ENCODE data around the gene DLG4. TPM values are rescaled to one million over a fixed set of nuclear protein-coding genes. Genes with fewer than 3 reads are reported as not detected.

Gene DLG4
- total RNA-seq, 4 donors from 2014 or later, result 2.9 to 12.7 (median 3.2) TPM

GRCh38 chr17:7259555-7259889, 39.9 kb upstream of the DLG4 start:
- TF ChIP-seq EP300 (IDR thresholded peaks at IDR 0.05), result no peak
- TF ChIP-seq CTCF (IDR thresholded peaks at IDR 0.05), result no peak
- TF ChIP-seq POLR2AphosphoS5 (IDR thresholded peaks at IDR 0.05), result no peak
- no peak for TF ChIP-seq POLR2A (IDR thresholded peaks at IDR 0.05)
- Histone ChIP-seq H3K27ac (no peak overlapping the region), H3K4me1 (peaks cover 47% of the 10 kb centered on the region), H3K36me3 (peaks cover 47% of the 10 kb centered on the region), H3K27me3 (peaks cover 35% of the 10 kb centered on the region), H3K9me3 (no peaks in the 10 kb centered on the region), H3K4me3 (no peak overlapping the region)
- WGBS, result 92% methylated on average over 6 of the region's 6 CpGs
- DNase-seq (ENCODE audit: low spot score in 2 of 2), result no peak

- no peak overlapping the region for H3K4me3 ChIP-seq
- 64% methylated on average over 7 of the region's 7 CpGs for WGBS
- TF ChIP-seq POLR2AphosphoS5 (IDR thresholded peaks at IDR 0.05), result no peak
- no peak for TF ChIP-seq EP300 (IDR thresholded peaks at IDR 0.05)
- no peak for TF ChIP-seq CTCF (IDR thresholded peaks at IDR 0.05)
- TF ChIP-seq POLR2A (IDR thresholded peaks at IDR 0.05), result no peak
- H3K4me1 ChIP-seq, result peaks cover 47% of the 10 kb centered on the region
- H3K27me3 ChIP-seq, result peaks cover 35% of the 10 kb centered on the region
- DNase-seq (ENCODE audit: low spot score in 2 of 2), result no peak
- no peak overlapping the region for H3K27ac ChIP-seq
- H3K36me3 ChIP-seq, result peaks cover 53% of the 10 kb centered on the region
- H3K9me3 ChIP-seq, result no peaks in the 10 kb centered on the region
These were observed 39.3 kb upstream of the DLG4 start for GRCh38 chr17:7258731-7259554.

GRCh38 chr17:7256766-7257456, 37.3 kb upstream of the DLG4 start:
- no peak for DNase-seq (ENCODE audit: low spot score in 2 of 2)
- Histone ChIP-seq H3K36me3 (peaks cover 53% of the 10 kb centered on the region), H3K4me3 (no peak overlapping the region), H3K4me1 (peaks cover 39% of the 10 kb centered on the region), H3K9me3 (no peaks in the 10 kb centered on the region), H3K27me3 (peaks cover 15% of the 10 kb centered on the region), H3K27ac (no peak overlapping the region)
- TF ChIP-seq POLR2AphosphoS5 (IDR thresholded peaks at IDR 0.05), result no peak
- TF ChIP-seq CTCF (IDR thresholded peaks at IDR 0.05), result no peak
- no peak for TF ChIP-seq EP300 (IDR thresholded peaks at IDR 0.05)
- TF ChIP-seq POLR2A (IDR thresholded peaks at IDR 0.05), result no peak
- 91% methylated on average over 8 of the region's 8 CpGs for WGBS

GRCh38 chr17:7254511-7254910, 34.9 kb upstream of the DLG4 start:
- no peak for TF ChIP-seq POLR2AphosphoS5 (IDR thresholded peaks at IDR 0.05)
- no peak for TF ChIP-seq CTCF (IDR thresholded peaks at IDR 0.05)
- TF ChIP-seq EP300 (IDR thresholded peaks at IDR 0.05), result no peak
- no peak for TF ChIP-seq POLR2A (IDR thresholded peaks at IDR 0.05)
- peaks cover 51% of the 10 kb centered on the region for H3K36me3 ChIP-seq
- DNase-seq (ENCODE audit: low spot score in 2 of 2), result no peak
- 88% methylated on average over 4 of the region's 4 CpGs for WGBS
- H3K9me3 ChIP-seq, result no peaks in the 10 kb centered on the region
- no peak overlapping the region for H3K27ac ChIP-seq
- no peak overlapping the region for H3K4me3 ChIP-seq
- H3K27me3 ChIP-seq, result no peaks in the 10 kb centered on the region
- H3K4me1 ChIP-seq, result peaks cover 35% of the 10 kb centered on the region

- Histone ChIP-seq H3K36me3 (peaks cover 38% of the 10 kb centered on the region), H3K4me1 (peaks cover 37% of the 10 kb centered on the region), H3K27me3 (no peaks in the 10 kb centered on the region), H3K9me3 (no peaks in the 10 kb centered on the region), H3K27ac (peak overlapping the region; percentile 100), H3K4me3 (peak overlapping the region; percentile 88)
- TF ChIP-seq POLR2A (IDR thresholded peaks at IDR 0.05), result no peak
- no peak for TF ChIP-seq CTCF (IDR thresholded peaks at IDR 0.05)
- TF ChIP-seq POLR2AphosphoS5 (IDR thresholded peaks at IDR 0.05), result no peak
- TF ChIP-seq EP300 (IDR thresholded peaks at IDR 0.05), result no peak
- DNase-seq (ENCODE audit: low spot score in 2 of 2), result no peak
- 77% methylated on average over 5 of the region's 5 CpGs for WGBS
These were observed 33.4 kb upstream of the DLG4 start for GRCh38 chr17:7253082-7253481.

Measured in suprapubic skin (tissue), 4 donors.